T-helper 2 cell (primary cell): ENCODE results near the gene ANKRD6.

Experiments
- DNase-seq, 5 experiments: peaks; one replicate each; pipeline versions ENCODE4 v3.0.0 to v3.0.0-alpha.2; 2012 to 2022

ANKRD6 gene

DNA sequence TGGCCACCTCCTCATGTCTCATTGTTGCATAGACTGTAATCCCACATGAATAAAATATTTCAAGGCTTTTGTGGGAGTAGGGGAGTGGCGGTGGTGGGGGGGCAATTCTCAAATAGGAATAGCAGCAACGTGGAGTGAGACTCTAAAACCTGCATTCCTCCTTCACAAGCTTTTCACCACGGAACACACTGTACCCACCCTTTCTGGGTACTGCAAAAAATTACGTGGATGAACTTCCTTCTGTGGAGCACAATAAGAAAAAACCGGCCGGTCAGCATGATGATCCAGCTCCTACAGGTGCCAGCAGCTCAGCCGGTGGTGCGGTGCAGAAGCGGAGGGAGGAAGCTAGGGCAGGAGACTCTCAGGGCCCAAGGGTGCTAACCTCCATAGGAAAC, 19.9 kb upstream of the ANKRD6 start:
- no peak for DNase-seq

DNA sequence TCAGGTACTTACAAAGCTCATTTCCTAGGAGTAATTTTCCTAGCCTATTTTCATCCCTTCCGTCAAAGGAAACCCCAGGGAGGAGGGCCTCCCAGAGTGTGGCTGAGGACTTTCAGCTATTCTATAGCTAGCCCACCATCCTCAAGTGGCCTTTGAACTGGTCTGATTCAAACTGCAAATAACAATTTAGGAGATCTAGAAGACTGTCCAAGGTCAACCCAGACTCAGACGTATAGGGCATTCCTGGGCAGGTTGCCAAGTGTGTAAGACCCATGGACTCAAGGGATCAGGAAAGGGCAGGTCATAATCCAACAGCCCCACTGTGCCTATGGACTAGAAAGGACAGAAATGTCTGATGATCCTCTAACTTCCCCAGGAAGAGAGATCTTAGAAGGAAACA, 18.7 kb upstream of the ANKRD6 start:
- no peak for DNase-seq

DNA sequence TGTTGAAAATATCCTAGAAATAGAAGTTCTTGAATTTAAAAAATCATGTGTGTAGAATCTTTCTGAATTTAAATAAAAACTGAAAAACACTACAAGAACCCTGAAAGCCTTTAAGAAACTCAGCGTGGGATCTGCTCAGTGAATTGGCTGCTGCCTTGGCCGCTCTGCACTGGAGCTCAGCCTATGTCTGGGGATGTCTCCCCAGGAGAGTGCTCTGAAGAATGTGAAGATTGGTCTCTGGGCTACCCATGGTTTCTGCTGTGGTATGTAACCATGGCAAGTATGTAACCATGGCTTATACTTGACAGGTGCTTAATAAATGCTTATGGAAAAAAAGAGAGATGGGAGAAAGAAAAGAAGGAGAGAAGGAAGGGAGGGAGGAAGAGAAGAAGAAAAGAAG, 17.8 kb upstream of the ANKRD6 start:
- DNase-seq, result no peak

DNA sequence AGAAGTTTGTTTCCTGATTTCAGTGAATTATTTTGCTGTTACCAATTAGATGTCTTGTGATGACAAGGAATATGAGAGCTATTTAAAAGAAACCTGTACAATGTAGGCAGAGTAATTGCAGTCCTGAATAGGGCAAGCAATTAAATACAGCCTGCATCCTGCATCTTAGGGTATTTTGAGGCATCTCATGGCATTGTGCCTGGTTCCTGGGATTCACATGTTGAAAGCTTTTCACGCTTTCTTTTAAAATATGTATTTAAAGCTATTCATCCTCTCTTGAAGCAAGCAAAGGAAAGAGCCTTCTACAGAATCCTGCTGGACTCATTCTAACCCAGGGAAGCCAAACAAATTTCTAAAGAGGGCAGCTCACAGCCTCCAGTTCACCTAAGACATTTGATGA, 16.2 kb upstream of the ANKRD6 start:
- no peak for DNase-seq

DNA sequence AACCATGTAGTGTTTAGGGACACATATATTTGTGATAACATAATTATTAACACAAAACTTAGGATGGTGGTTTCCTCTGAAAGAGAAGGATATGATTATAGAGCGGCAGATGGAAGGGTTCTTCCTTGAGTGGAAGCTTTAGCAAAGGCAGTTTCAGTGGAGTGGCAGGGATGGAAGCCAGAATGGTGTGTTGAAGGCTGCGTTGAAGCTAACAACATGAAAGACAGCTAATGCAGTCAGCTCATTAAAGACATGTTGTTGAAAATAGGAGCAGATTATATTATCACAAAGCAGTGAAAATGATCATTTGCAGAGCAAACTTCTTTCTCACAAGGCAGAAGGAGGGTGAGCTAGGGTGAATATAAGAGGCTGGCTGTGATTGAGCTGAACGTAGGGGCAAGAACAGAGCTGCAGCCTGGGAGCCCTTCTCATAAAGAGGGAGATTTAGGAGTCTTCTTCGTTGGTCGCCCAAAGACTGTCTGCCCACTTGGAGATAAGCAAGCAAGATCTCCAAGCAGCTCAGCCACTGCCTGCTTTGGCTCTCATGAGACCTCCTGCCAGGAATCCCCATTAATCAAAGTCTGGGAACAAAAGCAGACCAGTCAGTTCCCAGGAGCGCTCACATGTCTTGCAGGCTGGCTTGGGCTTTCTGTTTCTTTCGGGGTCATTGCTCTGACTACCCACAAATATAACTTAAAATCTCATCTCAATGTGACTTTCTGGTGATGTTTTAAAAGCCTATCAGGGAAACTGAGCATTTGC, 2.6 kb upstream of the ANKRD6 start:
- DNase-seq, result no peak

DNA sequence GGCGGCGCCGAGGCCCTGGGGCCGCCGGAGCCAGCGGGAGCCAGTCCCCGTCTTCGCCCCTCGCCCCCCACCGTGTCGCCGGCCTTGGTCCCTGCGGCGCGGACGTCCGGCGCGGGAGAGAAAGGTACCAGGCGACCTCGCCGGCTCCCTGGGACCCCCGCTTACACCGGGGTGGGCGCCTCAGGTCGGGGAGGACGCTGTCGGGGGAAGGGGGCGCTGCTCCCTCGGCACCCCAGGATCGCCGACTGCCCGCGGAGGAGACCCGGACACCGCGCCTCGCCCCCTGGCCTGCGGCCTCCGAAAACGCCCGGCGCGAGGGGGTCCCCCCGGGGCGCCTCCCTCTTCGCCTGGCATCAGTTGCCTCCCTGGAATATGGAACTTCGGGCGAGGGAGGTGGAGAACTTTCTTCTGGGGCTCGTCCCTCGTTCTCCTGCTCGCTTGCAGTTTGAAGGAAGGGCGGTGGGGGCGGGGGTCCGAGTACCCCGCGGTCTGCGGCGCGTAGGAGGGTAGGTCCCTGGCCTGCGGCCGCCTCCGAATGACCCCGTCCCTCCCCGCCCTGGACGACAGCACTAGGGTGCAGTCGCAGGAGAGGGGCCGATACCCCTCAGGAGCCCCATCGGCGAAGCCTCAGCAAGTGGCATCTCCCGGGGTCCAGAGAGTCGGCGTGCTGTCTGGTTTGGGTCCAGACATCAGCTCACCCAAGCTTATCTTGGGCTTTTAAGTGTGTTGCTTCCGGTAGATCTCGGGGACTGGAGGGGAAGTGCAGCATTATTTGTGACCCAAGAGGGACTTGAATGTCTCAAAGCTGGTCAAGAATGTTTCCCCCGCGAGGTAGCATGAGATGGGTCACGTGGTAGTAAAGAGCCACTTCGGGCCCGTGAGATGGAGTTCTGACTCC, 549 bp downstream of the ANKRD6 start:
- DNase-seq, result peak in 4 of 5 experiments; percentile 5 to 43 (median 10)

DNA sequence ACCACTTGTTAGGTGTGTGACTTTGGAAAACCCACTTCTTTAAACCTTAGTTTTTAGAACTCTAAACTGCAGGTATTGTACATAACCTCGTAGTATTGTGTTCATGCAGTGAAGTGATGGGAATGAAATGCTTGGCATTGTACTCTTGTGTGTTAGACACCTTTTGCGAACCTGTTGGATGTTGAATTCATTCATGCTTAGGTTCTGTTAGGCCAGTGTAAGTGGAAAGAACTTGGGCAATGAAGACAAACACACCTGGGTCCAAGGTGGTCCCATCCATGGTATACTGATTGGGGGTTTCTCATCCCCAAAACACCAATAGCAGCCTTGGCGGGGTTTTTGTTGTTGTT, 1.2 kb downstream of the ANKRD6 start:
- no peak for DNase-seq

DNA sequence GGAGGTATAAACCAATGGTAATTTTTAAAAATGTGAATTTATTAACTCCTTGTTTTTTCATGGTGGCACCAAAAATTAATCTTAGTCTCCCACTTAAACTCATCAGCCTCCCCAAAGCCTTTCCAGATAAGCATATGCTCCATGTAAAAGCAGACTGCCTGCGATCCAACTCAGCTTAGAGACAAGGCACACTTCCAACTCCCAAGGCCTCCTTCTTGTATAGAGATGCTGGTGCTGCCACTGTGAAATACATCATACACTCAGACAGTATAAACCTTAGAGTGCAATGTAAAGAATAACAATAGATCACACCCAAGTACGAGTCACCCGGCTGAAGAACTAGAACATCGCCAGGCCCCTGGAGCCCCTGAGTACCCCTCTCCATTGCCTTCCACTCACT, 2.0 kb downstream of the ANKRD6 start:
- no peak for DNase-seq

DNA sequence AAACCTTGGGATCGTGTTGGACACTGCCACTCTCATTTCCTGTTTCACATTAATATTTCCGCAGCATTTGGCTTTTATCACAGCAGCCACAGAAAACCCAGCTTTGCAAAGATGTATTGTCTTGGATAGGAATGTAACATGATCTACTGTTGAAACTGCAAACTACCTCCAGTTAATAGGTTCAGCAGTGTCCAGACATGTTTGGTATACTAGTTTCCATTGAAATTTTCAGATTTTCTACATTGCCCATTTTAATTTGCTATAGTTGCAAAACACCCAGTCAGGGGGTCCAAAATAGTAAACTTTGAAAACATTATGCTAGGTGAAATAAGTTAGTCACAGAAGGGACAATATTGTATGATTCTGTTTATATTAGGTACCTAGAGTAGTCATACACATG, 3.3 kb downstream of the ANKRD6 start:
- DNase-seq, result no peak

DNA sequence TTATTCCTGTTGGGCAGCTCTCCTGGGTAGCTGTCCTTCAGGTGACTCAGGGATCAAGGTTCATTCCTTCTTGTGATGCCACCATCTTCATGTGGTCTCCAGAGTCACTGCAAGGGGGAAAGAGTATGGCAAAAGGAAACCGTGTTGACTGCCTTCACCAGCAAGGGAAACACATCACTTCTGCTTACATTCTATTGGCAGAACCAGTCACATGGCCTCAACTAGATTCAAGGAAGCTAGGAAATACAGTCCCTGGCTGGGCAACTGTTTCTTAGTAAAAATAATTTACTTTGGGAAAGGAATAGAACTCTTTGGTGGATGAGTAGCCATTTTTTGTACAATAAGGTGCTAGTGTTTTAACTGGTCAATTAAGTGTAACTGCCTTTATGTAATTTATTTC, 5.3 kb downstream of the ANKRD6 start:
- DNase-seq, result no peak

DNA sequence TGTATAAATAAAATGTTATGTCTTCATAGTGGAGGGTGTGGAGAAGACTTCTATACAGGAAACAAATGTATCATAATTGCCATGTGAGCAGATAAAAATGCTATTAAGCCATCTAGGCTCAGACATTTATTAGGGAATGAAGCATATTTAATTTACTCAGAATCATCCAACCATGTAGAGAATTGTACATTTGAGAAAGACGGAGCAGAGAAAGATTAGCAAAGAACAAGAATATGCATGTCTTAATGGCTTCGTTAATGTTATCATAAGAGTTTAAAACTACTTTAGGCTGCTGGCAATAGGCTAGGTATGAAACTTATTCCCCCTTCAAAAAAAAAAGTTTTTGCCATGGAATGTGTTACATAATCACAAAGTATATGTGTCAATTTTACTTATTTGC, 6.1 kb downstream of the ANKRD6 start:
- DNase-seq, result no peak

DNA sequence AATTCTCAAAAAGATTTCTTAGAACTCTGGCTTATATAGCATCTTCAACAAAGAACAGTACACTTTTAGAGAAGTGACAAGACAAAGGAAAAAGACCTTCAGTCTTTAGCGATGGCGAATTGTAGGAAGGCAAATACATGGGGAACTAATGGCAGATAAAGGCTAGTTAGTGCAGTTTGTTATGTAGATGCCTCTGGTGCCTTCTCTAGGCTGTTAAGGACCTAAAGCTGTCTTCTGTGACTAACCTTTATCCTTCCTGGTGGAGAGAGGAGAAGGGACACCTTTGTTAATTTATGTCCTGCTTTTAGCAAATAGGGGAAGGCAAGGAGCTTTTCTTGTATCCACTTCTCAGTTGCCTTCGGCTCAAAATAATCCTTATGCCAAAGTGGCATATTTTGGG, 7.2 kb downstream of the ANKRD6 start:
- DNase-seq, result no peak

DNA sequence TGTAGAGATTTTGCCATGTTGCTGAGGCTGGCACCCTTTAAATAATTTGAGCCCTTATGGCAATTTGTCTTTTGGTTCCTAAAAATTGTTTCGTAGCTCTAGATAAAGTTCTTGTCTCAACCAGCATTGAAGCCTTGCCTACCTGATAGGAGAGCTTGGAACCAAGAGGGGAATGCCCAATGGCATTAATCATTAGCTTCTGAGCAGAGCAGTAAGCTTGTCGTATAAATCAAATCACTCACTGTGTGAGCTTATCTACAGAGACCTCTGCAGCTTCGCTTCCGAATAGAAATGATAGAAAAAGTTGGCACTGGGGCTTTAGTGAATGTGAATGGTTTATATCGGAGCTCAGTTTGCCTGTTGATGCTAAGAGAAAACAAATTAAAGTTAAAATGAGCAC, 10.7 kb downstream of the ANKRD6 start:
- no peak for DNase-seq

DNA sequence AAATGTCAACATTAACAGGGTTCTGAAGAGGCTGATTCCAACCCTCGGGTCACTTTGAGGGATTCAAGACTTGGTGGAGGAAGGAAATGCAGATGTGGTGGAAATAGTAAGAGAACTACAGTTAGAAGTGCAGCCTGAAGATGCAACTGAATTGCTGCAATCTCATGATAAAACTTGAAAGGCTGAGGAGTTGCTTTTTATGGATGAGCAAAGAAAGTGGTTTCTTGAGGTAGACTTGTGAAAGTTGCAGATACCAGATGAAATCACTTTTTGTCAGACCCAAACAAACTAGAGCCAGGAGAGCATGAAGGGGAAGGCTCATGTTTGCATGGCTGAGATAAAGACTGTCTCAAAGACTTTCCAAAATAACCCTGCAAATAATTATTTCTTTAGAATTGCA, 16.2 kb downstream of the ANKRD6 start:
- DNase-seq, result no peak

DNA sequence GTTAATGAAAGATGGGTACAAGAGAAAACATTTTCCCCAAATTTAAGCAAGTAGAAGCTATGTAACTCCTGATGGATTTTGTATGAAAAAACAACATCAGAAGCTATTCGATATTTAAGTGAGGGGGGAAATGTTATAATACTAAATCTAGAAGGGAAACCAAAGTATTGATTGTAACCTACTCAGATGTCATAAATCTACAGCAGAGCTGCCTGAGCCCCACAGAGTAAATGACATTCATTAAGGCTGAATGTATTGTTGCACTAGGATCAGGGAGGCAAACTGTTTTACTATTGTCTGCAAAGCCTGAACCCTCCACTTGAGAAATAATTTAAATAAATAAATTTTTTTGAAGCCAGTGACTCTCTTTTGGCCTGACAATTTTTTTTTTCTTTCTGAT, 19.3 kb downstream of the ANKRD6 start:
- DNase-seq, result no peak

DNA sequence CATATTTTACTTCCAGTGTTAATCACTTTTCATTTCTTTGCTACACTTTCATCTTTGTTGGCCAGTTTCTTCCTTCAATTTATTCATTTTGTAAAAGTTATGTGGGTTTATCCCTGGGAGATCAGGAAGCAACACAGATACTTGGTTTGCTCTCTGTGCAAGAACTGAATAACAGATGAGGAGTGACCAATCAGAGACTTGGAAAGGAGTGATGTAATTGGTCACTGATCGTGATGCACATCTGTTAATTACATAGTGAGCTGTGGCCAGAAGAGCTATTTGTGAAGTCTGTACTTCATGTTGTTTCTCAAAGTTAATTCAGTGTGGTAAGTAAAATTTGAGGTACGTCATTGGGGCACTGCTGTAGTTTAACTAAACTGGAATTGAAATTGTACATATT, 21.3 kb downstream of the ANKRD6 start:
- no peak for DNase-seq

DNA sequence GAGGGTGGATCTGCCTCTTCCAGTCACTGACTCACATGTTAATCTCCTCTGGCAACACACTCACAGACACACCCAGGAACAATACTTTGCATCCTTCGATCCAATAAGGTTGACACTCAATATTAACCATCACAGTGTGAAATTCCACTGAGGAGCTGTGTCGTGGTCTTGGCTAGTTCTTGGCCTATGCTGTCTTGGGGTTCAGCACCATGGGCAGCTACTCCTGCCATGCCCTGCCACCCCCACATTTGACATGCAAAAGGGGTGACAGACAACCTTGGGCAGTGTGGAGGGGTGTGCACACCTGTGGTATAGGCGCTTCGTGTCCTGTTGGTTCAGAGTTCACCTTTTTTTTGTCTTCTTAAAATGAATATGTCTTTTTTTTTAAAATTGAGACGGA, 25.8 kb downstream of the ANKRD6 start:
- no peak for DNase-seq

DNA sequence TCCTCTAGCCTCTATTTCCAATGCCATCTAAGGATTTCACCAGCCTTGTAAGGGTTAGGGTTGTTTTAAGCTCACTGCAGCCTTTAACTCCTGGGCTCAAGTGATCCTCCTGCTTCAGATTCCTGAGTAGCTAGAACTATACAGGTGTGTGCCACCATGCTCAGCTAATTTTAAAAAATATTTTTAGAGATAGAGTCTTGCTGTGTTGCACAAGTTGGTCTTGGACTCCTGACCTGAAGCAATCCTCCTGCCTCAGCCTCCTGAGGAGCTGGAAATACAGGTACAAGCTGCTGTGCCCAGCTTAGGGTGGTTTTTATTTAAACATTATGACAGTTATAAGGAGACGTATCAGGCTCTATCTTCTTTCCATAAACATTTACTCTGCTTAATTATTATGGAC, 26.5 kb downstream of the ANKRD6 start:
- no peak for DNase-seq

DNA sequence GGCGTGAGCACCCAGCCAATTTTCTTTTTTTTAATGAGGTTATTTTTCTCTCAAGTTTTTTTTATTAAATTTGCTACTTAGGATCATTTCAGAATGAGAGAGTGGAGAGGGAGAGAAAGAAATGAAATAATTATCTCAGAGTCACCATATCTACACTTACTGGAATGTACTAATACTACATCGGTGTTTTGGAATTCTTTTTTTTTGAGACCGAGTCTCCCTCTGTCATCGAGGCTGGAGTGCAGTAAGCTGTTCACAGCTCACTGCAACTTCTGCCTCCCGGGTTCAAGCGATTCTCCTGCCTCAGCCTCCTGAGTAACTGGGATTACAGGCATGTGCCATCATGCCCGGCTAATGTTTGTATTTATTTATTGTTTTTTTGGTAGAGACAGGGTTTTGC, 27.8 kb downstream of the ANKRD6 start:
- DNase-seq, result no peak

DNA sequence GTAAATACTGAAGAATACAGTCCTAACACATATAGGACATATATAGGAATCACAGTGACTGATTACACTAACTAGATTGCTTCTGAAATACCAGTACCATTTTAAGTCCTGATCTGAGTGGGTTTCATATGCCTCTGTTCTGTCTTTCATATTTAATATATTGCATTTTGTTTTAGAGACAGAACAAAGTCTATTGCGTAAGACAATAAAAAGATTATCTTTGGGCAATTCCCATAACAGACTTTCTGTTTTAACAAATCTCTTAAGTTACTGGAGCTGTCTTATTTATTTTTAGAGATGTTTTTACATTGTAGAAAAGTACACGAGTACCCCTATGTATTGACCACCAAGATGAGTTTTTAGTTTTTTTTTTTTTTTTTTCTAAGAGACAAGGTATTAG, 29.6 kb downstream of the ANKRD6 start:
- DNase-seq, result no peak

DNA sequence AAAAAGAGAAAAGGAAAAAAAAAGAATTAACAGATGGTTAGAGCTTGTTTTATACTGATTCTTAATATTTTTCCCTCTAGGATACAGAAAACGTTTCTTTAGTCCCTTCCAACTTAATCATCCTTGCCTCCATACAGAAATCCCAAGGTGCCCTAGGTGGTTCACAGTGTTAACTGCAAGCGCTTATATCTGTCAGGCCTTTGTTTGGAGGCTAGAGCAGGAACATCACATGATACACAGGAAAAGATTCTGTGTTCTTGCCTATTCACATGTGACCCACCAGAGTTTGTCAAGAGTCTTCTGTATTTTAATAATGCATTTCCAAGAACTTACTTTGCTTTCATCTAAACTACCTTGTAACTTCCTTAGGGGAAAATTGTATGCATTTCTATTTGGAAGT, 31.3 kb downstream of the ANKRD6 start:
- no peak for DNase-seq

DNA sequence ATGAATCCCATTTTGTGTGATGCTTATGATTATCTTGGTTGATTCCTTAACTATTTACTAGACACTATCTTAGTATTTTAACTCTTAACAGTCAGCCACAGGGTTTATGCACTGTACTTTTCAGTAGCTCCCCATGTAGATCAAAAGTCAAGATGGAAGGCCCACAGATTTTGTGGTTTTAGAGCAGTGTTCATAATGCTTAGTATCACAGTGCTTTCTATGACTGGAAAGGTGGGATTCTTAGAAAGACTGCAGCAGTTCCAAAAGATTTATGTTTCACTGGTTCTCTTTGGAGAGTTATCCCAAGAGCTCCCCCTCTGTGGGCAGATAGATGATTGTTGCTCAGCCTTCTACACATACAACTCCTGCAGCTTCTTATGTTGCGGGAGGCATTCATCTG, 34.5 kb downstream of the ANKRD6 start:
- DNase-seq, result no peak

DNA sequence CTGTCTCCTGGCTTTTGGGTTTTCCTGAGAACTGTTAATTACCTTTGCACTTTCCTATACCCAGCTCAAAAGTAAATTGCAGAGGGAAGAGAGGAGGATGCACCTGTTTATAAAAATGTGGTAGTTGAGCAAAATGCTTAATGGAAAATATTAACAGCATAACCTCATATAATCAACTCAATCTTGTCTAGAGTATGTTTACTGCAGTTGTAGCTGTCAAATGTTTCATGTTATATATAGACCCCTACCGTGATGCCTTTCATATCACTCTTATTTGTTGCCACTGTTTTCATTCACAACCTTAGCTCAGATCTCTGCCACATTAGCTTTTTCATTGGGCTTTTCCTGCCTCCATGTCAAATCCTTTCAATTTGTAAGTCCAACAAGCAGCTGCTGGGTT, 36.0 kb downstream of the ANKRD6 start:
- DNase-seq, result no peak

DNA sequence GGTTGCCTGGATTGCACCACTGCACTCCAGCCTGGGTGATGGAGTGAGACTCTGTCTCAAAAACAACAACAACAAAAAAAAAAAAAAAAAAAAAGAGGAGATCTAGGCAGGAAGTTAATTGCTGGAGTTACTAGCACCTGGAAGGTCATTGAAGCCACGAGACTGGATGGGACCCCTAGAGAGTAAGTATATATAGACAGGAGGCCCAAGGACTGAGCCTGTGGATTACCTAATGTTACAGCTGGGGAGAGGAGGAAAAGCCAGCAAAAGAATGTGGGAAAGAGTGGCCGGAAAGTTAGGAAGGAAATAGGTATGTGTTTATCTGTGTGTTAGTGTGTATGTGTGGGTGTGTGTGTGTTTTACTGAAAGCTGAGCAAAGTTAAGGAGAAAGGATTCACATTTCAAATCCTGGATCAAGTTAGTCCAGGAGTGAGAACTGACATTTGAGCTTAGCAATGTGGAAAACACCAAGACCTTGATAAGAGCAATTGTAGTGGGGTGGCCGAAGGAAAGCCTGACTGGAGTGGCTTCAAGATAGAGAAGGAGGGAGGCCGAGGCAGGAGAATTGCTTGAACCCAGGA, 38.4 kb downstream of the ANKRD6 start:
- DNase-seq, result no peak
